WTC11 (cell line): ENCODE measurements around the gene STAT6. TPM values are rescaled to one million over a fixed set of nuclear protein-coding genes. Genes with fewer than 3 reads are reported as not detected.

Source experiments
- ATAC-seq: fragments of 200-7000 bp; cut with Tn5 transposase; 2 replicates; pipeline ENCODE4 v1.10.0; 2021; ENCODE audit warnings: mild to moderate bottlenecking, moderate library complexity
- CTCF ChIA-PET: fragments of 300-600 bp; sonication (Branson Sonifier 250); formaldehyde crosslinking; loops from one replicate; lab custom pipeline; 2021; ENCODE audit warnings: antibody characterized with exemption; lab: Charles Lee
- POLR2A ChIA-PET: fragments of 350-600 bp; sonication (Branson Sonifier 250); formaldehyde crosslinking; loops from one replicate; lab custom pipeline; 2021; ENCODE audit warnings: antibody characterized with exemption; lab: Charles Lee
- DNase-seq: peaks from one replicate; pipeline ENCODE4 v3.0.0; 2021; ENCODE audit warnings: low spot score
- H3K27ac Mint-ChIP-seq: 2 replicates; pipeline ENCODE4 v1.8.0; 2021; ENCODE audit warnings: mixed read lengths
- H3K27me3 Mint-ChIP-seq: 2 replicates; pipeline ENCODE4 v1.8.0; 2021; ENCODE audit warnings: low read depth, mild to moderate bottlenecking, moderate library complexity, mixed read lengths
- H3K36me3 Mint-ChIP-seq: 2 replicates; pipeline ENCODE4 v1.8.0; 2021; ENCODE audit warnings: mixed read lengths
- H3K4me1 Mint-ChIP-seq: 2 replicates; pipeline ENCODE4 v1.8.0; 2022; ENCODE audit warnings: mixed read lengths
- H3K4me3 Mint-ChIP-seq: 2 replicates; pipeline ENCODE4 v1.8.0; 2021; ENCODE audit warnings: mild to moderate bottlenecking, moderate library complexity, mixed read lengths
- H3K9me3 Mint-ChIP-seq: 2 replicates; pipeline ENCODE4 v1.8.0; 2021; ENCODE audit warnings: mixed read lengths
- CREM ChIP-seq: sonication (generic); formaldehyde crosslinking; IDR thresholded peaks from 2 replicates; pipeline ENCODE4 v1.8.1; 2022; ENCODE audit warnings: mild to moderate bottlenecking, missing genetic modification reagents, moderate library complexity
- EMX1 ChIP-seq: fragments of 250-450 bp; sonication (Bioruptor Pico); IDR thresholded peaks from 2 replicates; pipeline ENCODE4 v1.8.0; 2021; ENCODE audit warnings: mild to moderate bottlenecking
- FOXP1 ChIP-seq: sonication (generic); formaldehyde crosslinking; IDR thresholded peaks from 2 replicates; pipeline ENCODE4 v1.8.0; 2022; ENCODE audit warnings: missing genetic modification reagents, mild to moderate bottlenecking, moderate library complexity, borderline replicate concordance
- GABPB1 ChIP-seq: sonication (generic); formaldehyde crosslinking; IDR thresholded peaks from 2 replicates; pipeline ENCODE4 v1.8.1; 2023; ENCODE audit warnings: mild to moderate bottlenecking, missing genetic modification reagents
- GTF2I ChIP-seq: fragments of 250-450 bp; sonication (Bioruptor Pico); conservative IDR thresholded peaks from 2 replicates; pipeline ENCODE4 v1.4.0; 2021; ENCODE audit warnings: mild to moderate bottlenecking
- NFATC4 ChIP-seq: fragments of 250-450 bp; sonication (Bioruptor Pico); IDR thresholded peaks from 2 replicates; pipeline ENCODE4 v1.9.0; 2021; ENCODE audit warnings: mild to moderate bottlenecking
- NR2C2 ChIP-seq: sonication (generic); formaldehyde crosslinking; IDR thresholded peaks from 2 replicates; pipeline ENCODE4 v1.8.0; 2022; ENCODE audit warnings: mild to moderate bottlenecking, missing genetic modification reagents
- PRDM15 ChIP-seq: sonication (generic); formaldehyde crosslinking; IDR thresholded peaks from 2 replicates; pipeline ENCODE4 v1.8.0; 2022; ENCODE audit warnings: missing genetic modification reagents
- TEAD4 ChIP-seq: sonication (generic); formaldehyde crosslinking; IDR thresholded peaks from 2 replicates; pipeline ENCODE4 v1.8.0; 2022; ENCODE audit warnings: mild to moderate bottlenecking, missing genetic modification reagents
- USF1 ChIP-seq: sonication (generic); formaldehyde crosslinking; IDR thresholded peaks from 2 replicates; pipeline ENCODE4 v1.8.0; 2022; ENCODE audit warnings: mild to moderate bottlenecking, missing genetic modification reagents
- ZNF263 ChIP-seq: sonication (generic); formaldehyde crosslinking; IDR thresholded peaks from 2 replicates; pipeline ENCODE4 v1.8.1; 2022; ENCODE audit warnings: low read depth, mild to moderate bottlenecking, moderate library complexity, missing genetic modification reagents
- ZNF423 ChIP-seq: fragments of 250-450 bp; sonication (Bioruptor Pico); IDR thresholded peaks from 2 replicates; pipeline ENCODE4 v2.1.2; 2022; ENCODE audit warnings: mild to moderate bottlenecking, moderate library complexity
- ZNF532 ChIP-seq: fragments of 250-450 bp; sonication (Bioruptor Pico); IDR thresholded peaks from 2 replicates; pipeline ENCODE4 v1.9.0; 2021; ENCODE audit warnings: mild to moderate bottlenecking, borderline replicate concordance
- total RNA-seq: library from RNA; stranded (reverse); gene quantifications from 3 replicates; pipeline ENCODE4 v1.2.3, GENCODE V29; 2021
- TF ChIP-seq, protein P1 (sequence below): sonication (generic); formaldehyde crosslinking; IDR thresholded peaks from 2 replicates; pipeline ENCODE4 v1.8.1; 2023; ENCODE audit warnings: mild to moderate bottlenecking, missing genetic modification reagents
- TF ChIP-seq, protein P2 (sequence below): sonication (generic); formaldehyde crosslinking; IDR thresholded peaks from 2 replicates; pipeline ENCODE4 v1.8.0; 2023; ENCODE audit warnings: mild to moderate bottlenecking, missing genetic modification reagents
- TF ChIP-seq, protein P3 (sequence below): sonication (generic); formaldehyde crosslinking; IDR thresholded peaks from 2 replicates; pipeline ENCODE4 v1.8.1; 2022; ENCODE audit warnings: missing genetic modification reagents, borderline replicate concordance
- TF ChIP-seq, protein P4 (sequence below): fragments of 250-450 bp; sonication (Bioruptor Pico); conservative IDR thresholded peaks from 2 replicates; pipeline ENCODE4 v1.9.0; 2021; ENCODE audit warnings: mild to moderate bottlenecking

STAT6 gene
- total RNA-seq, 1 experiment from 2014 or later, result 47.0 TPM

DNA sequence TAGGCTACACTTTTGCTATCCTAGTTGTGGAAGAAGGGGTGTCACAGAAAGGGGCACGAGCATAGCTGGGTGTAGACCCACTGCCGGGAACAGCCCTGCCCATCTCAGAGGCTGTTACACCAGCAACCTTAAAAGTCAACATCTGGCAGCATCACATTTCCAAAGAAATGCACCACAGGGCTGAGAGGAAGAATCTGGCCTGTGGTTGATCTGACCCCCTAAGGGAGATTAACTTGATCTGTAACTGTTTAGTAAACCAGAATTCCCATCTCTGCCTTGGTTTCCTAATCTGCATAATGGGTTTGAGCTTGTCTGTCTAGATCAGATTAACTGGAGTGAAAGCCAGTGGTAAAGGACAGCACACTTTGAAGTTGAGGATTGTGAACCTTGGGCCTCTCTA, 34.9 kb upstream of the STAT6 start:
- no peaks in the 10 kb centered on the region for H3K9me3 Mint-ChIP-seq
- H3K4me3 Mint-ChIP-seq, result no peak overlapping the region
- no peak overlapping the region for H3K27ac Mint-ChIP-seq
- ChIA-PET CTCF (interaction anchor here (1.1 to 2.4 kb wide), 4 partner anchors 18 to 68 kb away, joined by 3 to 9 read pairs (median 6); partner anchors contain the start of genes LRP1 and STAT6), POLR2A (no interaction called here)
- peaks cover 56% of the 10 kb centered on the region for H3K36me3 Mint-ChIP-seq
- ATAC-seq (no peak), DNase-seq (no peak)
- H3K27me3 Mint-ChIP-seq, result no peaks in the 10 kb centered on the region
- peaks cover 4% of the 10 kb centered on the region for H3K4me1 Mint-ChIP-seq
- no peak for TF ChIP-seq ZNF423

DNA sequence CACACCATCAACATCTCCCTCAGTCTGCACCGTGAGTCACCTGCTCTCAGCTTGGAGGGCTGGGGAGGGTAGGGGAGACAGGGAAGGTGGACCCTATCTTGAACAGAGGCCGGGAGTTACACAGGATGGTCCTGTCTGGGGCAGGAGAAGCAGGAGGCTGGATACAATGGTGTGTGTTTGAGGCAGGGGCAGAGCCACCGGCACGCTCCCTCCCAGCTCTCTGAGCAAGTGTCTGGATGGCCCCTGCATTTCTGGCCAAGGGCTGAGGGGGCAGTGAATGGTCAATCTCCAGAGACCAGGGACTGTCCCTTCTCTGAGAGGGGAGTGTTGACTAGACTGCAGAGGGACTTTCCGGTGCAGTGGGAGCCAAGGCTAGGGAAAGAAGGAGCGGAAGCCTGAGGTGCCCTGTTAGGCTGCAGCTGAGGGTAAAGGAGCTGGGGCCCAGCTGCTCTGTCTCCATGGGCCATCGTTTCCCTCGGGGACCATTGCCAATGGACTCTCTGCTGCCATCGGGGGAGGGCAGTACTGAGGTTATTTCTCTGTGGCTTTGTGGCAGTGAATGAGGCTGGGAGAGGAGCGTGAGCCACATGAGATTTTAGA, 34.4 kb upstream of the STAT6 start:
- POLR2A ChIA-PET, result no interaction called here
- peaks cover 4% of the 10 kb centered on the region for H3K4me1 Mint-ChIP-seq
- no peak for DNase-seq
- CTCF ChIA-PET, result interaction anchor here (1.2 to 1.6 kb wide), 2 partner anchors 30 to 68 kb away, joined by 4 to 7 read pairs; no protein-coding TSS in a partner anchor
- no peak overlapping the region for H3K4me3 Mint-ChIP-seq
- no peak overlapping the region for H3K27ac Mint-ChIP-seq
- peaks cover 61% of the 10 kb centered on the region for H3K36me3 Mint-ChIP-seq
- no peaks in the 10 kb centered on the region for H3K9me3 Mint-ChIP-seq
- H3K27me3 Mint-ChIP-seq, result no peaks in the 10 kb centered on the region
- no peak for ATAC-seq
- TF ChIP-seq USF1 (CRISPR knock-in tag) (no peak), GTF2I (no peak), EMX1 (CRISPR knock-in tag) (no peak), ZNF423 (no peak), NR2C2 (CRISPR knock-in tag) (no peak), TEAD4 (CRISPR knock-in tag) (no peak), ZNF532 (CRISPR knock-in tag) (no peak), CREM (CRISPR knock-in tag) (no peak), NFATC4 (CRISPR knock-in tag) (no peak), ZNF263 (no peak), FOXP1 (no peak), GABPB1 (CRISPR knock-in tag) (no peak), PRDM15 (CRISPR knock-in tag) (no peak)
- TF ChIP-seq, protein P1, sequence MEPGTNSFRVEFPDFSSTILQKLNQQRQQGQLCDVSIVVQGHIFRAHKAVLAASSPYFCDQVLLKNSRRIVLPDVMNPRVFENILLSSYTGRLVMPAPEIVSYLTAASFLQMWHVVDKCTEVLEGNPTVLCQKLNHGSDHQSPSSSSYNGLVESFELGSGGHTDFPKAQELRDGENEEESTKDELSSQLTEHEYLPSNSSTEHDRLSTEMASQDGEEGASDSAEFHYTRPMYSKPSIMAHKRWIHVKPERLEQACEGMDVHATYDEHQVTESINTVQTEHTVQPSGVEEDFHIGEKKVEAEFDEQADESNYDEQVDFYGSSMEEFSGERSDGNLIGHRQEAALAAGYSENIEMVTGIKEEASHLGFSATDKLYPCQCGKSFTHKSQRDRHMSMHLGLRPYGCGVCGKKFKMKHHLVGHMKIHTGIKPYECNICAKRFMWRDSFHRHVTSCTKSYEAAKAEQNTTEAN (CRISPR knock-in tag), result no peak
- TF ChIP-seq, protein P2, sequence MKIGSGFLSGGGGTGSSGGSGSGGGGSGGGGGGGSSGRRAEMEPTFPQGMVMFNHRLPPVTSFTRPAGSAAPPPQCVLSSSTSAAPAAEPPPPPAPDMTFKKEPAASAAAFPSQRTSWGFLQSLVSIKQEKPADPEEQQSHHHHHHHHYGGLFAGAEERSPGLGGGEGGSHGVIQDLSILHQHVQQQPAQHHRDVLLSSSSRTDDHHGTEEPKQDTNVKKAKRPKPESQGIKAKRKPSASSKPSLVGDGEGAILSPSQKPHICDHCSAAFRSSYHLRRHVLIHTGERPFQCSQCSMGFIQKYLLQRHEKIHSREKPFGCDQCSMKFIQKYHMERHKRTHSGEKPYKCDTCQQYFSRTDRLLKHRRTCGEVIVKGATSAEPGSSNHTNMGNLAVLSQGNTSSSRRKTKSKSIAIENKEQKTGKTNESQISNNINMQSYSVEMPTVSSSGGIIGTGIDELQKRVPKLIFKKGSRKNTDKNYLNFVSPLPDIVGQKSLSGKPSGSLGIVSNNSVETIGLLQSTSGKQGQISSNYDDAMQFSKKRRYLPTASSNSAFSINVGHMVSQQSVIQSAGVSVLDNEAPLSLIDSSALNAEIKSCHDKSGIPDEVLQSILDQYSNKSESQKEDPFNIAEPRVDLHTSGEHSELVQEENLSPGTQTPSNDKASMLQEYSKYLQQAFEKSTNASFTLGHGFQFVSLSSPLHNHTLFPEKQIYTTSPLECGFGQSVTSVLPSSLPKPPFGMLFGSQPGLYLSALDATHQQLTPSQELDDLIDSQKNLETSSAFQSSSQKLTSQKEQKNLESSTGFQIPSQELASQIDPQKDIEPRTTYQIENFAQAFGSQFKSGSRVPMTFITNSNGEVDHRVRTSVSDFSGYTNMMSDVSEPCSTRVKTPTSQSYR (CRISPR knock-in tag), result no peak
- TF ChIP-seq, protein P3, sequence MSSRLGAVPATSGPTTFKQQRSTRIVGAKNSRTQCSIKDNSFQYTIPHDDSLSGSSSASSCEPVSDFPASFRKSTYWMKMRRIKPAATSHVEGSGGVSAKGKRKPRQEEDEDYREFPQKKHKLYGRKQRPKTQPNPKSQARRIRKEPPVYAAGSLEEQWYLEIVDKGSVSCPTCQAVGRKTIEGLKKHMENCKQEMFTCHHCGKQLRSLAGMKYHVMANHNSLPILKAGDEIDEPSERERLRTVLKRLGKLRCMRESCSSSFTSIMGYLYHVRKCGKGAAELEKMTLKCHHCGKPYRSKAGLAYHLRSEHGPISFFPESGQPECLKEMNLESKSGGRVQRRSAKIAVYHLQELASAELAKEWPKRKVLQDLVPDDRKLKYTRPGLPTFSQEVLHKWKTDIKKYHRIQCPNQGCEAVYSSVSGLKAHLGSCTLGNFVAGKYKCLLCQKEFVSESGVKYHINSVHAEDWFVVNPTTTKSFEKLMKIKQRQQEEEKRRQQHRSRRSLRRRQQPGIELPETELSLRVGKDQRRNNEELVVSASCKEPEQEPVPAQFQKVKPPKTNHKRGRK, result no peak
- TF ChIP-seq, protein P4, sequence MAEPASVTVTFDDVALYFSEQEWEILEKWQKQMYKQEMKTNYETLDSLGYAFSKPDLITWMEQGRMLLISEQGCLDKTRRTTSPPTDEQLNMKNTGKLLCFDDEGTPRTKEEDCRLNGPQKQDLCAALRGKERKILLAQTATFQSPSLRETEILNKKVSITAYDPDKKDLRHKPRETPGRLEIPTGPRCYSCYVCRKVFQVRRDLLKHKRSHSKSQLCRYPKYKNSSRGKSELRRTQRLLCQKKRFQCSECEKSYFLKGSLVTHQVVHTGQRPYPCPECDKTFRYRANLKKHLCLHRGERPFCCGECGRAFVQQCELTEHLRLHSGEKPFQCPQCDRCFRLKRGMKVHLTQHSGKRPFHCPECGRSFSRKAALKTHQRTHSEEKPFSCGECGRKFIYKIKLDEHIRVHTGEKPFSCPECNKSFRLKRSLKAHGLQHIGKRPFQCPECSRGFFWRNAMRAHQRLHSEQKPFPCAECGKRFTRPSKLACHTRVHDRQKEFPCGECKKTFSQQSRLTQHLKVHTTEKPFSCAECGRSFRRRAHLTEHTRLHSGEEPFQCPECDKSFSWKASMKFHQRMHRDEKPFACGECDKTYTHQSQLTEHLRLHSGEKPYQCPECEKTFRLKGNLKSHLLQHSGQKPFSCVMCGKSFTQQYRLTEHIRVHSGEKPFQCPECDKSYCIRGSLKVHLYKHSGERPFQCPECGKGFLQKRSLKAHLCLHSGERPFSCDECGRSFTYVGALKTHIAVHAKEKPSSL, result no peak
